Measurements from ENCODE around the gene SCGN. TPM values are rescaled to one million over a fixed set of nuclear protein-coding genes. Genes with fewer than 3 reads are reported as not detected.

Gene SCGN
- total and polyA plus RNA-seq, 9 of the 15 experiments (the other 6 are each of a cell fraction or from before 2014, with no cell fraction given): not detected

GRCh38 chr6:25714765-25715164 lies 62.8 kb downstream of the SCGN start:
- in situ Hi-C loops (cut with MboI) (no loop called here), intact Hi-C loops (cut with micrococcal nuclease) (loop anchor here (5.0 to 10.0 kb wide), 2 partner anchors 42 to 440 kb away; partner anchors contain the start of gene CARMIL1)
- Histone ChIP-seq H3K36me3 (ENCODE audit: control insufficient read depth, insufficient read depth, low read length) (no peaks in the 10 kb centered on the region), H3K27me3 (ENCODE audit: control insufficient read depth in 2 of 2, insufficient read depth in 2 of 2, low read length in 2 of 2) (peaks cover 4 to 10% of the 10 kb centered on the region in 2 experiments), H3K4me1 (replicated peaks in 1 of 2; ENCODE audit: control insufficient read depth in 2 of 2, insufficient read depth in 2 of 2, low read length in 2 of 2) (no peaks in the 10 kb centered on the region), H3K9me1 (ENCODE audit: control insufficient read depth, insufficient read depth, low read length) (no peaks in the 10 kb centered on the region), H3K4me3 (no peak overlapping the region), H3K9ac (ENCODE audit: insufficient read depth in 1 of 2, low read depth in 2 of 2, low read length in 2 of 2) (no peak overlapping the region), H2AFZ (ENCODE audit: low read depth, low read length) (no peak overlapping the region), H3K79me2 (ENCODE audit: control insufficient read depth, insufficient read depth, low read length) (no peaks in the 10 kb centered on the region), H3K4me2 (ENCODE audit: insufficient read depth, low read length) (no peak overlapping the region), H4K20me1 (replicated peaks; ENCODE audit: control insufficient read depth, insufficient read depth, low read length) (no peaks in the 10 kb centered on the region), H3K9me3 (replicated peaks; ENCODE audit: control insufficient read depth, insufficient read depth, low read depth, low read length) (no peaks in the 10 kb centered on the region), H3K27ac (ENCODE audit: extremely low read depth, low read depth, low read length) (no peak overlapping the region)
- no peak for ATAC-seq
- ChIA-PET CTCF (ENCODE audit: low intra/inter-chr PET ratio) (no interaction called here), POLR2A (interaction anchor here (1.1 to 1.4 kb wide), 2 partner anchors 23 to 36 kb away, joined by 3 read pairs; no protein-coding TSS in a partner anchor)
- TF ChIP-seq ETS1 (conservative IDR thresholded peaks at IDR 0.05; ENCODE audit: control insufficient read depth, low read depth, low read length) (no peak), ZFP36 (IDR thresholded peaks at IDR 0.05; ENCODE audit: low read depth, low read length, partially characterized antibody) (peak; percentile 58), SPI1 (IDR thresholded peaks at IDR 0.05; ENCODE audit: borderline replicate concordance, low read depth, low read length) (peak; percentile 37; the same call in 1 of the 2 replicates), ZNF280B (CRISPR knock-in tag; IDR thresholded peaks at IDR 0.05) (no peak)
- no peak for DNase-seq (ENCODE audit: extremely low read depth in 1 of 4, low spot score in 3 of 4)
- BruUV-seq (replicated peaks): no TSS peak
- 1% methylated on average over 3 of the region's 3 CpGs for WGBS (ENCODE audit: insufficient coverage, low coverage, missing lambda C conversion rate)
- no peak for FAIRE-seq

Data from K562 (cell line).